ENCODE measurements around the gene CDHR4.
"Not testable (repeated sequence)": the region's sequence is repeated elsewhere in the genome, so short reads cannot be mapped to it uniquely, and the experiment has no call there.

CDHR4 gene

DNA sequence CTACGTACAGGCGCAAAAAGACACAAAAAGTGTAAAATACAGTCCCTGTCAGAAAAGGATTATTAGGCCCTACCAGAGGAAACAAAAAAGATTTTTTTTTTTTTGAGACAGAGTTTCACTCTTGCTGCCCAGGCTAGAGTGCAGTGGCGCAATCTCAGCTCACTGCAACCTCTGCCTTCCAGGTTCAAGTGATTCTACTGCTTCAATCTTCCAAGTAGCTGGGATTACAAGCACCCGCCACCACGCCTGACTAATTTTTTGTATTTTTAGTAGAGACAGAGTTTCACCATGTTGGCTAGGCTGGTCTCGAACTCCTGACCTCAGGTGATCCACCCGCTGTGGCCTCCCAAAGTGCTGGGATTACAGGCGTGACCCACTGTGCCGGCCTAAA lies 18.7 kb downstream of the CDHR4 start:
- not testable (repeated sequence) for DNase-seq (ENCODE audit: low read depth in 2 of 2, low spot score in 1 of 2)

DNA sequence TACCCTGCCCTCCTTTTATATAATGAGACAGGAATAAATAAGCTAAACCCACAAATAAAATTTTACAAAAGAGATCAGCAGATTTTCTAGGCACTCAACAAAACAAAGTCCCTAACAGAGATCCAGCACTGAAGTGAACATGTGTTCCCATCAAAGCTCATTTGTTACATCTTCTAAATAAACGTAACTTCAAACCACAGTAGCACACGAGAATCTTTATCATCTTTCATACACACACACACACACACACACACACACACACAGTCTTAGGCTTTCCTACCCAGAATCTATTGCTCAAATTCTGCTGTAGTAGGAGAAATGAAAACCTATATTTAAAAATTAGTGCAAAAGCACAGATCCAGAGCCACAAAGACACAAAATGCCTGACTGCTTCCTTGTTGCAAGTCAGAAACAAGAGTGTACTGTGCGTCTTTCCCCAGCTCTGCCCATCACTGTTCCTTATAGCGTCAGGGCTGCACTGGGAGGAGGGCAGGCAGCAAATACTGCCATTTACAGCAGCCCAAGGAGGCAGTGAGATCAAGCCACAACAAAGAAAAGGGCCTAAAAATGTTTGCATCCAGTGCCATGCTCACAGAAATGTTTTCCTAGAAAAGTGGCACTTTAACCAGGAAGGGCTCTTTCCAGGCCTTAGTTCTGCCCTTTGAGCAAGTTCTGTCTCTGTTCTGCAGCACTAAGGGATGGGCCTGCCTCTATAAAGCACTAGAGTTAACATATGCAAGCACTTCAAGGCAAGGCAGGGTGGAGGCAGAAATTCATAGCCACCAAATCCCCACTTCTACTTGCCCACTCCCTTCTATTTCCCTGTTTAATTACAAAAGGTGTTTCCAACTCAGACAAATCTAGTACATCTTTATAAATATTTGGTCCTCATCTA lies 19.3 kb downstream of the CDHR4 start:
- DNase-seq (ENCODE audit: low read depth in 2 of 2, low spot score in 1 of 2): no peak

DNA sequence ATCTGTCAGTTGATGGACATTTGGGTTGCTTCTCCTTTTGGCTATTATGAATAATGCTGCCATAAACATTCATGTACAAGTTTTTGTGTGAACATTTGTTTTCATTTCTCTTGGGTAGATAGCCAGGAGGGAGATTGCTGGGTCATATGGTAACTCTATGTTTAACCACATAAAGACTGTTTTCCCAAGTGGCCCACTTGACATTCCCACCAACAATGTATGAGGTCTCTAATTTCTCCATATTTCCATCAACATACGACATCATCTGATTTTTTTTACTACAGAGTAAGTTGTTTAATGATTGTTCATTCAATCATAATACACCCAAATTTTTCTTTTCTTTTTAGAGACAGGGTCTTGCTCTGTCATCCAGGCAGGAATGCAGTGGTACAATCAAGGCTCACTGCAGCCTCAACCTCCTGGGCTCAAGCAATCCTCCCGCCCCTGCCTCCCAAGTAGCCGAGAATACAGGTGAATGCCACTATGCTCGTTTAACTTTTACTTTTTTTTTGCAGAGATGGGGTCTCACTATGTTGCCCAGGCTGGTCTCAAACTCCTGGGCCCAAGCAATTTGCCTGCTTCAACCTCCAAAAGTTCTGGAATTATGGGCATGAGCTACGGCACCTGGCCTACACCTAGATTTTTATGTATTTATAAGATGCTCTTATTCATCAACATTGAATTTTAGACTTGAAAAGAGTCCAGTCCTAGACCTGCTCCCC lies 20.2 kb downstream of the CDHR4 start:
- DNase-seq (ENCODE audit: low read depth in 2 of 2, low spot score in 1 of 2): no peak

DNA sequence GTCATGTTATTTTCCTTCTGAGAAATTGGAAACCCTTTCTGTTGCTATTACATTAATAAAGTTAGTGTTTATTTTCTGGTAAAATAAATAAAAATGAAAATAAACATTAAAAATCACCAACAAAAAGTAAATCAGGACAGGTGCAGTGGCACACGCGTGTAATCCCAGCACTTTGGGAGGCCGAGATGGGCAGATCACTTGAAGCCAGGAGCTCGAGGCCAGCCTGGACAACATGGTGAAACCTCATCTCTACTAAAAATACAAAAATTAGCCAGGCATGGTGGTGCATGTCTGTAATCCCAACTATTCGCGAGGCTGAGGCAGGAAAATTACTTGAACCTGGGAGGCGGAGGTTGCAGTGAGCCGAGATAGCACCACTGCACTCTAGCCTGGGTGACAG lies 23.6 kb downstream of the CDHR4 start:
- not testable (repeated sequence) for DNase-seq (ENCODE audit: low read depth in 2 of 2, low spot score in 1 of 2)

DNA sequence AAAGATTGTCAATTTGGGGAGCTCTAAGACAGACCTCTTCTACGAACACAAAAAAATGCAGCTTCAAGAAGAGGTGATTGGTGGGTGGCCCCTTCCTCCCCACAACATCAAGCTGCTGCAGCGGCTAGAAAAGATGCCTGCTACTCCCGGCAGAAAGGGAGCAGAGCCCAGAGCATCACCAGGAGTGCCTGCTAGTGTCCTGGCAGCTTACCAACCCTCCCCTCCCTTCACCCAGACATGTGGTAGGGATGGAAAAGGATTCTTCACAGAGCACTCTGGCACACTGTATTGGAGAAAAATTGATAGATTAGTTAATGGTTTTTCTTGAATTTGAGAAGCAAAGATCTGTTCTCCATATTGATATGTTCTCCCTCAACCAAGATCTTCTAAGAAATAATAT lies 24.1 kb downstream of the CDHR4 start:
- no peak for DNase-seq (ENCODE audit: low read depth in 2 of 2, low spot score in 1 of 2)

DNA sequence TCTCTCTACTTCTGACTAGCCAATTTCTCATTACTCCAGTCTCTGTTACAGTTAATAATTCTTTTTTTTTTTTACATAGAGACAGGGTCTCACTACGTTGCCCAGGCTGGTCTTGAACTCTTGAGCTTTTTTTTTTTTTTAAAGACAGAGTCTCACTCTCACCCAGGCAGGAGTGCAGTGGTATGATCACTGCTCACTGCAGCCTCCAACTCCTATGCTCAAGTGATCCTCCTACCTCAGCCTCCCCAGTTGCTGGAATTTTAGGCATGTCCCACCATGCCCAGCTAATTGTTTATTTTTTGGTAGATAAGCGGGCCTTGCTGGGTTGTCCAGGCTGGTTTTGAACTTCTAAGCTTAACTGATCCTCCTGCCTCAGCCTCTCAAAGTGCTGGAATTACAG lies 27.0 kb downstream of the CDHR4 start:
- no peak for DNase-seq (ENCODE audit: low read depth in 2 of 2, low spot score in 1 of 2)

DNA sequence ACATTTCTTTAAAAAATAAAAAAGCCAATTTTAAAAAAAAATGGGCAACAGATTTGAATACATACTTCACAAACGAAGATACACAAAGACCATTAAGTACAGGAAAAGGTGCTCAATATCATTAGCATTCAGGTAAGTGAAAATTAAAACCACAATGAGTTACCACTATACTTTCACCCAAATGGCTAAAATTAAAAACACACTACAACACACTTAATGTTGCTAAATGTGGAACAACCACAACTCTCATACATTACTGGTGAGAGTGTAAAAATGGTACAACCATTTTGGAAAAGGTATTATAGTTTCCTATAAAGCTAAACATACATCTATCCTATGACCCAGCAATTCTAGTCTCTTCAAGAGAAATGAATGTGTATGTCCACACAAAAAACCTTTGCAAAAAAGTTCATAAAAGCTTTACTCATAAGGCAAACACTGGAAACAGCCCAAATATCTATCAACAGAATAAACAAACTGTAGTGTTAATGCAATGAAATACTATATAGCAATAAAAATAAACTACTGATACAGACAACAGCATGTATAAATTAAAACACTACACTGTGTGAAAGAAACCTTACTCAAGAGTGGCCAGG lies 28.2 kb downstream of the CDHR4 start:
- no peak for DNase-seq (ENCODE audit: low read depth in 2 of 2, low spot score in 1 of 2)

DNA sequence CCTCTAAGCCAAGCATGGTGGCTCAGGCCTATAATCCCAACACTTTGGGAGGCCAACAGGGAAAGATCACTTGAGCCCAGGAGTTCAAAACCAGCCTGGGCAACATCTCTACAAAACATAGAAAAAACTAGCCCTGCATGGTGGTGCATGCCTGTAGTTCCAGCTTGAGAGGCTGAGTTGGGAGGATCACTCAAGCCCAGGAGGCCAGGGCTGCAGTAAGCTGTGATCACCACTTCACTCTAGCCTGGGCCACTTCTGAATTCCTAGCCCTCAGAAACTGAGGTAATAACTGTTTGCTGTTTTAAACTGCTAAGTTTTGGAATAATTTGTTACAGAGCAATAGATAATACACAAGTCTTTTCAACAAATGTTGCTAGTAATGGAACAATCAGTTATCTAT lies 29.7 kb downstream of the CDHR4 start:
- no peak for DNase-seq (ENCODE audit: low read depth in 2 of 2, low spot score in 1 of 2)

DNA sequence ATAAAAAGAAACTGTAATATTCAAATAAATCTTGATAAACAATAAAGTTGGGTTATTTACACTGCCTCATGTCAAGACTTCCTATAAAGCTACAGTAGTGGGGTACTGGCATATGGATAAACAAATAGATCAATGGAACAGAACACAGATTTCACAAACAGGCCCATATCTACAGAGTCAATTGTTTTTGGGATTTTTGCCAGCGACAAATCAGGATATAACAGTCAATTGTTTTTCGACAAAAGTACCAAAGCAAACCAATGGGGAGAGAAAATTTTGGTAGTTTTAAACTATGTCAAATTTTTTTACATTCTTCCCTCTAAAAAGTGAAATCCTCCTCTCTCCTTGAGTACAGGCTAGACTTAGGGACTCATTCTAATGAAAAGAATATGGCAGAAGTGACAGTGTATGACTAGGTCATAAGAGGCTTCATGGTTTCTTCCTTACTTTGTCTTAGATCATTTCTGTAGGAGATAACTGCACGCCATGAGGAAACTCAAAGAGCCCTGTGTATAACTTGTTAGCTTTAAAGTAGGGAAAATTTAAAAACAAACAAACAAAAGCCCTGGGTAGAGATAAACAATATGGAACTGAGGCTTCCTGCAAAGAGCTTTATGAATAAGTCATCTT lies 30.3 kb downstream of the CDHR4 start:
- no peak for DNase-seq (ENCODE audit: low read depth in 2 of 2, low spot score in 1 of 2)

DNA sequence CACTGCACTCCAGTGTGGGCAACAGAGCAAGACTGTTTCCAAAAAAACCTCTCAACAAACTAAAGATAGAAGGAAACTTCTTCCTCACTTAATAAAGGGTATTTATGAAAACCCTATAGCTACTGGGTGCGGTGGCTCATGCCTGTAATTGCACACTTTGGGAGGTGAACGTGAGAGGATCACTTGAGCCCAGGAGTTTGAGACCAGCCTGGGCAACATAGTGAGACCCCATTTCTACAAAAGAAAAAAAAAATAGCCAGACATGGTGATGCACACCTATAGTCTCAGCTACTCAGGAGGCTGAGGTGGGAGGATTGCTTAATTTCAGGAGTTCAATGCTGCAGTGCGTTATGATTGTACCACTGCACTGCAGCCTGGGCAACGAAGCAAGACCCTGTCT lies 35.7 kb downstream of the CDHR4 start:
- no peak for DNase-seq (ENCODE audit: low read depth in 2 of 2, low spot score in 1 of 2)

DNA sequence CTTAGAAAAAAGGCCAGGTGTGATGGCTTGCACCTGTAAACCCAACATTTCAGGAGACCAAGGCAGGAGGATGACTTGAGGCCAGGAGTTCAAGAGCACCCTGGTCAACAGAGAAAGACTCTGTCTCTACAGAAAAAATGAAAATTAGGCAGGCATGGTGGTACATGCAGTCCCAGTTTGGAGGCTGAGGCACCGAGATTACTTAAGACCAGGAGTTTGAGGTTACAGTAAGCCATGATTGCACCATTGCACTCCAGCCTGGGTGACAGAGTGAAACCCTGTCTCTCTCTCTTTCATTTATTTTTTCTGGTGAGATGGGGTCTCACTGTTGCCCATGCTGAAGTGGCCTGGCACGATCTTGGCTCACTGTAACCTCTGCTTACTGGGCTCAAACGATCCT lies 38.0 kb downstream of the CDHR4 start:
- DNase-seq (ENCODE audit: low read depth in 2 of 2, low spot score in 1 of 2): no peak

DNA sequence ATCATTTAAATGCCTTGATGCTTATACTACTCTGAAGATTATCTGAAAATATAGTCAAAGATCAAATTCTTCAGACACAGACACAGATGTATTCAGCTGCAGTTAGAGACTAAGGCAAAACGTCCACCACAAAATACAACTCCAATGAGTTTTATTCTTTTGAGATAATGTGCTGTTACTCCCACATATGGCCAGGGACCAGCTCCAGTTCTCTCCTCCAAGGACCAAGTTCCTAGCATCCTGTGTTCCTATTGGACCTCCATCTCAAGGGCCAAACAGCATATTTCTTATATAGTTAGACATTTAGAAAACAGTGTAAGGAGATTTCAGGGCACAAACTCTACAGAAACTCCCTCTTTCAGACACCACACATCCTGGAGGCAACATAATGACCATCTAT lies 40.4 kb downstream of the CDHR4 start:
- no peak for DNase-seq (ENCODE audit: low read depth in 2 of 2, low spot score in 1 of 2)

DNA sequence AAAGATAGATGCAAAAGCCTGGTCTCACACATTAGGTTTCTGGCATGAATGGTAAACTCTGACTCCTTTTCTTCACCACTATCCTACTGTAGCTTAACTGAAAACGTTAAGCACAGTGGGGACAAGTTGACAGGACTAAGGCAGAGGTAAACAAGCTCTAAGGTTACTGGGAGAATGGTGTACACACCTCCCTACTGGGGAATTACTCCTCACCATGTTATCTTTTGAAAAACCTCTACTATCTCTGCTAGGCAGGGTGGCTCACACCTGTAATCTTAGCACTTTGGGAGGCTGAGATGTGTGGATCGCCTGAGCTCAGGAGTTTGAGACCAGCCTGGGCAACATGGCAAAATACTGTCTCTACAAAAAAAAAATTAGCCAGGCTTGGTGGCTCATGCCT lies 42.5 kb downstream of the CDHR4 start:
- DNase-seq (ENCODE audit: low read depth in 2 of 2, low spot score in 1 of 2): no peak

DNA sequence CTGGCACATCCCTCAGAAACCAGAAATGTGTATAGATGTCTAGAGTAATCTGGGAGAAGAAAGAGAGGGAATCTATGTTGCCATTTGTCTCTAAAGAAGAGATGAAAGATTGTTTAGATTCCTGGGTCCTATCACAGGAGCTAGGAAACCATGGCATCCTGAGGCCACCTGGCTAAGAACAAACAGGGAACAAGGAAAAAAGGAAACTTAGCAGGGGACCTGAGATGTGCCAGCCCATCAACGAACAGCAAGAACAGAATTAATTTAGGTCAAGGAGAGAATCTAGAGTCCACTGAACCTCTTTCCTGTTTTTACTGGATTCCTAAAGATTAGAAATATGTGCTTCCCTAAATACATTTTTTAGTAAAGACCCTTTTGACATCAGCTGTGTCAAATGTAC lies 43.6 kb downstream of the CDHR4 start:
- DNase-seq (ENCODE audit: low read depth in 2 of 2, low spot score in 1 of 2): no peak

DNA sequence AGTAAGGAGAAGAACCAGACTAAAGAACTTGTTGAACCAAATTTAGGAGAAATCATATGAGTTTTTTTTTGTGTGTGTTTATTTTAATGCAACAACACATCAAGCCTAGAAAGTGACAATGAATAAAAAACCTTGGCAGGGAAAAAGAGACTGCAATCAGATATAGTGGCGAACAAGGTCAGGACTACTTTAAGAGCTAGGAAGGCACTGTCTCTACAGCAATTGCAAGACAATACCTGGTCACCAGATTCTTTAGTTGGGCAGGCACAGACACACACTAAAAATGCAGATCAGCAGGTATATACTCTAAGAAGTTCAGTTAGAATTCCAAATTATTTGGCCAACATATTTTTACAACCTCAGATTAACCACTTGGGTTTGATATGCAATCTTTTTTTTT lies 45.1 kb downstream of the CDHR4 start:
- no peak for DNase-seq (ENCODE audit: low read depth in 2 of 2, low spot score in 1 of 2)

DNA sequence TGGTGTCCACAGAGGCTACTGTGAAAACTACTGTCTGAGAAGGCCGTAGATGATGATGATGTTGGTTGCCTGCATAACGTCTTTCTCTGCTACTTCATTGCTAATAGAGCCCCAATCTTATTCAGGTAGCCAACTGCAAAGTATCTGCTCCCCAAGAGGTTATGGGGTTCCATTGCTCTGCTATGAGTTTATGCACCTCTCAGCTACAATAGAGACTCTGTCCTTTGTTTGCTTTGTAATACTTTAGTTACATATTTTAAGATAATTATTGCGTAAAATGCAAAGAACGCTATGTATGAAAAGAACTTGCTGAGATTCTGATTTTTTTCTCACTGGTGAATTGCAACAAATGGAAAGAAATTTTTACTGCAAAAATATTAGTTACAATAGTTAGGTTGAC lies 48.2 kb downstream of the CDHR4 start:
- no peak for DNase-seq (ENCODE audit: low read depth in 2 of 2, low spot score in 1 of 2)

DNA sequence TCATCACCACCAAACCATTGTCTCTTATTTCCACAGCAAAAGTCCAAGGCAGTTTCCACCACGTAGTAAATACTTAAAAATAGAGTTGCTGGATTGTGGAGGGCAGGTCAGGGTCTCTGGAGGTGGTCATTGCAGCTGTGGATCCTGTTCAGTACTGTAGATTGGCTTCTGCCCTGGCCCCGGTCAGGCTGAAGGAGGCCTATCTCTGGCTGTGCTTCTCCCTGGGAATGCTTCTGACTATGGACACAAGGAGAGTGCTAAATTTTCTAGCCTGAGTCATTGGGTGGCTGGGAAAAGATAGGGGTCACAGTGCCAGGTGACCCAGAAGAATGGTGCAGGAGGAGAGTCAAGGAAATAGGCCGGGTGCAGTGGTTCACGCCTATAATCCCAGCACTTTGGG lies 49.6 kb downstream of the CDHR4 start:
- DNase-seq (ENCODE audit: low read depth in 2 of 2, low spot score in 1 of 2): no peak

DNA sequence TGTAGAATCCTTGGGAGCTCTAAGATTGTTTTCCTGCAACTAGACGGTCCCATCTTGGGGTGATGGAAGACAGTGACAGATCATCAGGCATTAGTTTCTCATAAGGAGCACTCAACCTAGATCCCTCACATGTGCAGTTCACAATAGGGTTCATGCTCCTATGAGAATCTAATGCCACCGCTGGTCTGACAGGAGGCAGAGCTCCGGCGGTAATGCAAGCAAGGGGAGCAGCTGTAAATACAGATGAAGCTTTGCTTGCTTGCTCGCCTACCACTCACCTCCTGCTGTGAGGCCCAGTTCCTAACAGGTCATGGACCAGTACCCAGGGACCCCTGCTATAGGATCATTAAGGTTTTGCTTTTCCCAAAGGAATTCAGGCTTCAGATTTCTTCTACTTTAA lies 50.8 kb downstream of the CDHR4 start:
- not testable (repeated sequence) for DNase-seq (ENCODE audit: low read depth in 2 of 2, low spot score in 1 of 2)

DNA sequence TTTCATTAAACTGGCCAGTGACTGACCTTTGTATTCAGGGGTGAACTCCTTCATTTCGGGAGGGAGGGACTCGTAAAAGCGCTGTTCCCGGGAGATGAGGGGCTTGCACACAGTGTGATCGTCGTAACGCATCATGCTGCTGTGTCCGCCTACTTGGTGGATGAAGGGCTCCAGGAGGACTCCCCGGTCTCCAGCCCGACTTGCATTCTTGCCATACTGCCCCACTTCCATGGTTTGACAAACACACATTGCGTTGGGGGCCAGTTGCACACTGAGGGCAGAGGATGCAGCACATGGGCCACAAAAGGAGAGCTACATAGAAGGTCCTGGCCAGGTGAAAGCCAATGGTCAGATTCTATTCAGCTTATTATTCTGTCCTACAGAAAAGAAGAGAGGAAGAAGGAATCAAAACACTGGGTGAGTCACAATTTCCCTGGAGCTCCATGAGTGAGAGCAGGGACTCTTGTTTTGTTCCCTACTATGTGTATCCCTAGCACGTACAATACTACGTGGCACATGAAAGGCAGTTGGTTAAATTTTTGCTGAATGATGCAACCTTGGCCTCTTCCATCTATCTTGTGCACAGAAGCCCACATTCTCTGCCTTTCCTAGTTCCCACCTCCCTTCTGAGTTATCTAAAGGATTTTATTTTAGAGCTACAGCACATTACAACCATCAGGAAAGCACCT lies 51.7 kb downstream of the CDHR4 start:
- no peak for DNase-seq (ENCODE audit: low read depth in 2 of 2, low spot score in 1 of 2)

DNA sequence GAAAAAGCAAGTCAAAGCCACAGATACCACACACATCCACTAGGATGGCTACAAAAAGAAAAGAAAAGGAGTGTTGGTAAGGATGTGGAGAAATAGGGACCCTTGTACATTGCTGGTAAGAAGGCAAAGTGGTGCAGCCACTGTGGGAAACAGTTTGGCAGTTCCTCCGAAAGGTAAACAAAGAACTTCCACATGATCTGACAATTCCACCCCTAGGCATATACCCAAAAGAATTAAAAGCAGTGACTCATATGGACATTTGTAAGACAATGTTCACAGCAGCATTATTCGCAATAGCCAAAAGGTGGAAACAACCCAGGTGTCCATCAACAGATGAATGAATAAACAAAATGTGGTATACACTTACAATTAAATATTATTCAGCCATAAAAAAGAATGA lies 53.7 kb downstream of the CDHR4 start:
- DNase-seq (ENCODE audit: low read depth in 2 of 2, low spot score in 1 of 2): no peak

Measured in stimulated activated CD8-positive, alpha-beta memory T cell treated with anti-CD3 and anti-CD28 coated beads, Interleukin-4, amount 100 ng/mL, for 1 hour (primary cell).